GM21447 (cell line): ENCODE data around the gene SAMD4A.
"Not testable (repeated sequence)": the region's sequence is repeated elsewhere in the genome, so short reads cannot be mapped to it uniquely, and the experiment has no call there.

Source experiments
- ATAC-seq: cut with Tn5 transposase; IDR thresholded peaks from one replicate; pipeline ENCODE4 v1.9.1; 2021; ENCODE audit not compliant: unreplicated experiment

SAMD4A gene

GRCh38 chr14:54792288-54792687 is 225.4 kb downstream of the SAMD4A start:
- no peak for ATAC-seq

- no peak for ATAC-seq
Measured at GRCh38 chr14:54794159-54794558, 227.2 kb downstream of the SAMD4A start.

- ATAC-seq: no peak
Measured at GRCh38 chr14:54794796-54795195, 227.9 kb downstream of the SAMD4A start.

GRCh38 chr14:54796961-54797360 is 230.0 kb downstream of the SAMD4A start:
- no peak for ATAC-seq

- no peak for ATAC-seq
Measured at GRCh38 chr14:54797556-54797955, 230.6 kb downstream of the SAMD4A start.

GRCh38 chr14:54797986-54798385 is 231.1 kb downstream of the SAMD4A start:
- no peak for ATAC-seq

GRCh38 chr14:54798465-54799124 is 231.7 kb downstream of the SAMD4A start:
- no peak for ATAC-seq

GRCh38 chr14:54801482-54801881 is 234.6 kb downstream of the SAMD4A start:
- ATAC-seq: not testable (repeated sequence)

GRCh38 chr14:54803396-54803795 is 236.5 kb downstream of the SAMD4A start:
- ATAC-seq: no peak

GRCh38 chr14:54803926-54804537 is 237.1 kb downstream of the SAMD4A start:
- ATAC-seq: no peak

GRCh38 chr14:54804538-54805041 is 237.7 kb downstream of the SAMD4A start:
- ATAC-seq: no peak

- ATAC-seq: no peak
Measured at GRCh38 chr14:54805070-54805444, 238.1 kb downstream of the SAMD4A start.

GRCh38 chr14:54805445-54806322 is 238.8 kb downstream of the SAMD4A start:
- peak; percentile 82 for ATAC-seq

GRCh38 chr14:54806616-54807015 is 239.7 kb downstream of the SAMD4A start:
- no peak for ATAC-seq

- ATAC-seq: no peak
Measured at GRCh38 chr14:54807428-54807827, 240.5 kb downstream of the SAMD4A start.

- ATAC-seq: no peak
Measured at GRCh38 chr14:54807881-54808280, 241.0 kb downstream of the SAMD4A start.

- no peak for ATAC-seq
Measured at GRCh38 chr14:54808326-54809161, 241.6 kb downstream of the SAMD4A start.

- ATAC-seq: no peak
Measured at GRCh38 chr14:54809767-54810166, 242.8 kb downstream of the SAMD4A start.

- no peak for ATAC-seq
Measured at GRCh38 chr14:54812617-54813016, 245.7 kb downstream of the SAMD4A start.

GRCh38 chr14:54813081-54813480 is 246.2 kb downstream of the SAMD4A start:
- no peak for ATAC-seq

GRCh38 chr14:54814076-54814475 is 247.1 kb downstream of the SAMD4A start:
- no peak for ATAC-seq
